HepG2 (cell line): ENCODE measurements around the gene SECTM1. TPM values are rescaled to one million over a fixed set of nuclear protein-coding genes. Genes with fewer than 3 reads are reported as not detected.

Experiments used
- ADNP ChIP-seq: sonication (generic); formaldehyde crosslinking; IDR thresholded peaks from 2 replicates; pipeline ENCODE4 v1.4.0; 2020; ENCODE audit warnings: missing genetic modification reagents
- E2F1 ChIP-seq: sonication (generic); formaldehyde crosslinking; IDR thresholded peaks from 2 replicates; pipeline ENCODE4 v1.5.0; 2020; ENCODE audit warnings: missing genetic modification reagents
- GZF1 ChIP-seq: sonication (generic); formaldehyde crosslinking; IDR thresholded peaks from 2 replicates; pipeline ENCODE4 v1.5.1; 2020; ENCODE audit warnings: mild to moderate bottlenecking, missing genetic modification reagents
- HMGA1 ChIP-seq: sonication (generic); formaldehyde crosslinking; conservative IDR thresholded peaks from 2 replicates; pipeline ENCODE4 v1.4.0; 2020; ENCODE audit warnings: missing genetic modification reagents
- JUNB ChIP-seq: sonication (generic); formaldehyde crosslinking; IDR thresholded peaks from 2 replicates; pipeline ENCODE4 v1.8.0; 2022; ENCODE audit warnings: missing genetic modification reagents, mild to moderate bottlenecking, borderline replicate concordance
- KAT8 ChIP-seq: IDR thresholded peaks from 2 replicates; pipeline ENCODE4 v1.6.1; 2016; ENCODE audit warnings: missing genetic modification reagents, missing compliant biosample characterization
- SNAPC4 ChIP-seq: sonication (generic); formaldehyde crosslinking; IDR thresholded peaks from 2 replicates; pipeline ENCODE4 v1.4.0; 2020; ENCODE audit warnings: mild to moderate bottlenecking, missing genetic modification reagents
- TAF15 ChIP-seq: fragments of 200-400 bp; formaldehyde crosslinking; IDR thresholded peaks from one replicate; pipeline ENCODE4 v1.6.1; 2018; ENCODE audit warnings: mild to moderate bottlenecking, low read depth, low read length; ENCODE audit not compliant: poor library complexity, severe bottlenecking
- TBP ChIP-seq: sonication (generic); formaldehyde crosslinking; IDR thresholded peaks from 2 replicates; pipeline ENCODE4 v1.5.0; 2020; ENCODE audit warnings: missing genetic modification reagents
- TERF1 ChIP-seq: sonication (generic); formaldehyde crosslinking; IDR thresholded peaks from 2 replicates; pipeline ENCODE4 v1.8.0; 2022; ENCODE audit warnings: mild to moderate bottlenecking, missing genetic modification reagents, moderate library complexity
- ZBTB8A ChIP-seq: sonication (generic); formaldehyde crosslinking; IDR thresholded peaks from 2 replicates; pipeline ENCODE4 v1.4.0; 2020; ENCODE audit warnings: mild to moderate bottlenecking, low read depth, missing genetic modification reagents, borderline replicate concordance
- ZFP36L2 ChIP-seq: sonication (generic); formaldehyde crosslinking; IDR thresholded peaks from 2 replicates; pipeline ENCODE4 v1.4.0; 2020; ENCODE audit warnings: missing genetic modification reagents
- ZKSCAN5 ChIP-seq: sonication (generic); formaldehyde crosslinking; IDR thresholded peaks from 2 replicates; pipeline ENCODE4 v1.5.1; 2020; ENCODE audit warnings: mild to moderate bottlenecking, missing genetic modification reagents
- ZNF121 ChIP-seq: sonication (generic); formaldehyde crosslinking; IDR thresholded peaks from 2 replicates; pipeline ENCODE4 v1.5.0; 2020; ENCODE audit warnings: mild to moderate bottlenecking, missing genetic modification reagents
- ZNF503 ChIP-seq: sonication (generic); formaldehyde crosslinking; IDR thresholded peaks from 2 replicates; pipeline ENCODE4 v1.4.0; 2020; ENCODE audit warnings: missing genetic modification reagents
- ZNF773 ChIP-seq: sonication (generic); formaldehyde crosslinking; IDR thresholded peaks from 2 replicates; pipeline ENCODE4 v1.4.0; 2020; ENCODE audit warnings: missing genetic modification reagents, borderline replicate concordance
- ZSCAN21 ChIP-seq: sonication (generic); formaldehyde crosslinking; IDR thresholded peaks from 2 replicates; pipeline ENCODE4 v1.8.0; 2022; ENCODE audit warnings: mild to moderate bottlenecking, missing genetic modification reagents, moderate library complexity, borderline replicate concordance
- polyA plus RNA-seq, 8 experiments: library from polyadenylated mRNA; depleted of rRNA in 3 of 8; stranded (reverse) in 7 of 8; unstranded in 1 of 8; fragments of >200 nt; fragmentation: Illumina TruSeq in 4 of 8; extraction: Trizol in 4 of 8; gene quantifications; 2 replicates each; pipeline versions ENCODE4 v1.2.1 to v1.2.3, GENCODE V29; 2011 to 2016; ENCODE audit warnings: low read depth in 4 of 8, missing spikeins in 1 of 8, mixed read lengths in 1 of 8; ENCODE audit not compliant: insufficient read depth in 1 of 8
- total RNA-seq, 5 experiments: library from RNA; depleted of rRNA; stranded (reverse); fragments of >200 nt; fragmentation: Illumina TruSeq; extraction: Trizol; gene quantifications; 2 replicates each; pipeline ENCODE4 v1.2.3, GENCODE V29; 2016; ENCODE audit warnings: low read depth in 1 of 5

SECTM1 gene
- total and polyA plus RNA-seq, 2 of the 13 experiments (the other 11 are each of a cell fraction or from before 2014, with no cell fraction given): 3.5 to 5.3 TPM

- TF ChIP-seq ZNF503 (CRISPR knock-in tag) (no peak; the same call in 1 of the 2 replicates), E2F1 (CRISPR knock-in tag) (no peak), TAF15 (no peak), ADNP (CRISPR knock-in tag) (no peak), KAT8 (peak; percentile 74), ZFP36L2 (CRISPR knock-in tag) (no peak), ZSCAN21 (CRISPR knock-in tag) (no peak; the same call in 1 of the 2 replicates), ZKSCAN5 (CRISPR knock-in tag) (no peak), TERF1 (CRISPR knock-in tag) (no peak), SNAPC4 (CRISPR knock-in tag) (peak; percentile 61; the same call in 1 of the 2 replicates), ZBTB8A (CRISPR knock-in tag) (peak; percentile 69; the same call in 1 of the 2 replicates), HMGA1 (CRISPR knock-in tag) (no peak), TBP (no peak), JUNB (CRISPR knock-in tag) (no peak), GZF1 (0 out of 2 replicates have a peak, but pooled peaks have one; percentile 63), ZNF773 (CRISPR knock-in tag) (no peak), ZNF121 (CRISPR knock-in tag) (peak; percentile 34; the same call in 1 of the 2 replicates)
Observed at GRCh38 chr17:82330322-82331239, 3.0 kb downstream of the SECTM1 start (continued).
